ENCODE measurements around the gene TRAPPC2L. TPM values are rescaled to one million over a fixed set of nuclear protein-coding genes. Genes with fewer than 3 reads are reported as not detected.

The TRAPPC2L gene
- total RNA-seq, 4 donors from 2014 or later, result 30.9 to 49.4 (median 35.4) TPM

DNA sequence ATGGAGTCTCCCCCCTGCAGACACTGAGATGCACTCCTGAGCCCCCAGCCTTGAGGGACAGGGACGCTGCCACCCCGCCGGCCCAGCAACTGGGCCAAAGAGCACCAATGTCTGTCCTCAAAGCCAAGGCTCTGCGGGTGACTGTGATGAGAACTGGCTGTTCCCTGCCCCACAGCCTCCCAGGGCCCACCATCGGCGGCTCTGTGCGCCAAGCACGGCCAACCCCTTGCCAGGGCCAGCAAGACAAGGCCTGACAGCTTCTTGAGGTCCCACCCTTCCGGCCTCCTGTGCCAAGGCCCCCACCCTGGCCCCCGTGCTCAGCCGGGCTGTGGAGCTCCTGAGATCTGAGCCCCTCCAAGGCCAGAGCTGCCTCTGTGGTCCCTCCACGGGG lies 43.7 kb downstream of the TRAPPC2L start:
- TF ChIP-seq, protein P1, sequence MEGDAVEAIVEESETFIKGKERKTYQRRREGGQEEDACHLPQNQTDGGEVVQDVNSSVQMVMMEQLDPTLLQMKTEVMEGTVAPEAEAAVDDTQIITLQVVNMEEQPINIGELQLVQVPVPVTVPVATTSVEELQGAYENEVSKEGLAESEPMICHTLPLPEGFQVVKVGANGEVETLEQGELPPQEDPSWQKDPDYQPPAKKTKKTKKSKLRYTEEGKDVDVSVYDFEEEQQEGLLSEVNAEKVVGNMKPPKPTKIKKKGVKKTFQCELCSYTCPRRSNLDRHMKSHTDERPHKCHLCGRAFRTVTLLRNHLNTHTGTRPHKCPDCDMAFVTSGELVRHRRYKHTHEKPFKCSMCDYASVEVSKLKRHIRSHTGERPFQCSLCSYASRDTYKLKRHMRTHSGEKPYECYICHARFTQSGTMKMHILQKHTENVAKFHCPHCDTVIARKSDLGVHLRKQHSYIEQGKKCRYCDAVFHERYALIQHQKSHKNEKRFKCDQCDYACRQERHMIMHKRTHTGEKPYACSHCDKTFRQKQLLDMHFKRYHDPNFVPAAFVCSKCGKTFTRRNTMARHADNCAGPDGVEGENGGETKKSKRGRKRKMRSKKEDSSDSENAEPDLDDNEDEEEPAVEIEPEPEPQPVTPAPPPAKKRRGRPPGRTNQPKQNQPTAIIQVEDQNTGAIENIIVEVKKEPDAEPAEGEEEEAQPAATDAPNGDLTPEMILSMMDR (IDR thresholded peaks at IDR 0.05; ENCODE audit: low read depth), result no peak

DNA sequence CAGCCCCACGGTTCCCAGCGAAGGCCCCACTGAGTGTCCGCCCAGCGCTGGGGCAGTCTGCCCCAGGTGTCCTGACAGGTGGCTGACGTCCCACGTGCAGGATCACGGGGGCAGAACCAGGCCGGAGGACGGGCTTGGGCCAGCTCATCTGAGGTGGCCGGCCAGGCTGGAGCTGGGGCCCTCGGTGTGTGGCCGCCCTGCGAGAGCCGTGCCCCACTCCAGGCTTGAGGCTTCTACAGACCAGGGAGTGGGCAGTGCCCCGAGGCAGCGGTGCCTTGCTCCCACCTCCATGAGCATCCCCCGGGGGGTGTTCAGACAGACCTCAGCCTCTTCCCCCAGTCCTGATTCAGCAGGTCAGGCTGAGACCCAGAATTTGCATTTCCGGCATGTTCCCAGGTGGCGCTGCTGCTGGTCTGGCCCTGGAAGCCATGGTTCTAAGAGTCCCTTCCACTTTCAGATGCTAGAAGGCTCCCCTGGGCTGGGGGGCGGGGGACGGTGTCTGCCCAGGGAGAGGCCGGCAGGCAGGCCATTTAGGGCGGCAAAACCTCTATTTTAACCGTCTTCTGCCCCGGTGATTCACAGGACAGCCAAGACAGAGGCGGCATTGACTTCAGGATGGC lies 44.9 kb downstream of the TRAPPC2L start:
- TF ChIP-seq, protein P1 (IDR thresholded peaks at IDR 0.05; ENCODE audit: low read depth), result no peak

DNA sequence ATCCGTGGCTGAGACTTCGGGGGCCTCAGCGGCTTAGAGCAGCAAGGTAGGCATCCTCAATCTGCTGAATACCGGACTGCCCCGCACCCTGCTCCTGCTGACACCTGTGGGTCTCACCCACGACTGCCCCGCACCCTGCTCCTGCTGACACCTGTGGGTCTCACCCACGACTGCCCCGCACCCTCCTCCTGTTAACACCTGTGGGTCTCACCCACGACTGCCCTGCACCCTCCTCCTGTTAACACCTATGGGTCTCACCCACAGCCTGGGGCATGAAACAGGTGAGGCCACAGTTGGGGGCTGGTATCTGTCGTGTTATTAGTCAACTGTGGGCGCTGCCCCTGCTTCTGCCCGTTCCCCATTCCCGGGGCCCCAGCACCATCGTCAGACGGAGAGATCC lies 45.8 kb downstream of the TRAPPC2L start:
- TF ChIP-seq, protein P1 (IDR thresholded peaks at IDR 0.05; ENCODE audit: low read depth), result no peak

DNA sequence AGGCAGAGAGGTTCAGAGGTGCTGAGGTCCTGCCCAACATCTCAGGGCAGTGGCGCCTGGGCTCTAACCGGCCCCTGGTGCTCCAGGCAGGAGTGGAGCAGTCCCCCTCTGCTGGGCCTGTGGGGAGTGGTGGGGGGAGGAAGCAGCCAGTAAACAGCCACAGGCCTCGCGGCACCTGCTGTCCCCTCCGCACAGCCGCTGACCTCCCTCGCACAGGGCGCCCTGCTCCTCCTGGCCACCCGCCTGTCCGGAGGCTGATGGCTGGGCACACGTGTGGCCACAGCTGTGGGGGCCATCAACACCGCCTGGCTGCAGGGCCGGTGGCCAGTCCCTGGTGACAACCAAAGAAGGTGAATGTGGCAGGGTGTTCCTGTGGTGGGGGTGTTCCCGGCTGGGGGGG lies 46.3 kb downstream of the TRAPPC2L start:
- TF ChIP-seq, protein P1 (IDR thresholded peaks at IDR 0.05; ENCODE audit: low read depth), result no peak

DNA sequence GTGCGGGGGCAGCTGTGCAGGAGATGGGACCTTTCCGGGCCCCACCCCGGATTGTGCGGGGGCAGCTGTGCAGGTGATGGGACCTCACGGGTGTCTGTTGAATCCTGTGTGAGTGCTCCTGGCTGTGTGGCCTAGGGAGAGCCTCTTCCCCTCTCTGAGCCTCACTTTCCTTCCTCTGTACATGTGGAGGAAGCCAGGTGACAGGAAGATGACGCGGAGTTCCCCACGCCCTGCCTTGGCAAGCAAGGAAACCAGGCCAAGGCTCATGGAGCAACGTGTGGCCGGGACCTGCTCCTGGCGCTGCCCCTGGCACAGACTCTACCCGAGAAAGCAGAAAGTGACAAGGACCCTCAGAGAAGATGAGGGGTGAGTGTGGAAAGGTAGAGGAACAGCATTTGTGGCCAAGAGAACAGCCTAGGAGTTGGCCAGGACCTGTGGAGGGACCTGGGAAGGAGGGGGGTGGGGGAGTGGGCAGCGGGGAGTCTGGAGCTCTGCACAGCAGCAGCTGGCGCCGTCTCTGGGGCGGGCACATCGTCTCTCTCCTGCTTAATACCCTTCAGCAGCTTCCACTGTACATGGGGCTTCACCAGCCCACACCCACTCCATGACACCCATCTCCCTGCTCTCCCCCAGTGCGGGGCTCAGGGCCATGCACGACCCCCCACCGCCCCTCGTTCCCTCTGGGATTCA lies 47.9 kb downstream of the TRAPPC2L start:
- TF ChIP-seq, protein P1 (IDR thresholded peaks at IDR 0.05; ENCODE audit: low read depth), result no peak

DNA sequence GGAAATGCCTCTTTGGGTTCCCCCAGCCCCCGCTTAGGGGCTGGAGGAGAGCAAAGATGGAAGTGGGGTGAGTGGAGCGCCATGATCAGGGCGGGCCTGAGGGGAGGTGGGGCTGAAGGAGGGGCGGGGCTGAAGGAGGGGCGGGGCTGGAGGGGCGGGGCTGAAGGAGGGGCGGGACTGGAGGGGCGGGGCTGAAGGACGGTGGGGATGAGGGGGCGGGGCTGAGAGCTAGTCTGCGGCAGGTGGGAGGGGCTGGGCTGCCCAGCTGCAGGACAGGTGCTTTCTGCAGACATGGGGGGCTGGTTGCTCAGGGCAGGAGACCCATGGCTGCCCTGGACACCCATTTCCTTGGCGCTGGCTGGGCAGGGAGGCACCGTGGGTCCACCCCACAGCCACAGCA lies 48.6 kb downstream of the TRAPPC2L start:
- TF ChIP-seq, protein P1 (IDR thresholded peaks at IDR 0.05; ENCODE audit: low read depth), result no peak

DNA sequence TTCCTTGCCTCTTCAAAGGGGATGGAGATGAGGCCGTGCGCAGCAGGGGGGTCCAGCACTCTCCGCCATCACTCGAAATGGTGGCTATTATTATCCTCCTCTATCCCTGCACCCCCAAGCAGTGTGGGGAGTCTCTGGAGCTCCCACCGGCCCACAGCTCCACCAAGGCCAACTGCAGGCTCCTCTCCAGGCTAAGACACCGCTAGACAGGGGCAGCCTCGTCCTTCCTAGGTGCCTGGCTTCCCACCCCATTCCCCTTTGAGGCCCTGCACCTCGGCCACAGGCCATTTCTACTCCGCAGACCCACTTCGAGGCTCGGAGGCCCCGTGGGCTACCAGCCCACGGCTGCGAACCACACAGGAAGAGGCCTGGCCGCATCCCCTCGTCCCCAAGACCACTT lies 49.1 kb downstream of the TRAPPC2L start:
- TF ChIP-seq, protein P1 (IDR thresholded peaks at IDR 0.05; ENCODE audit: low read depth), result no peak

Data from subcutaneous adipose tissue (tissue), 4 donors.